ENCODE measurements around the gene UTP18.
"Not testable (repeated sequence)": the region's sequence is repeated elsewhere in the genome, so short reads cannot be mapped to it uniquely, and the experiment has no call there.

UTP18 gene

GRCh38 chr17:51260237-51261023, at the start of gene UTP18:
TSS of gene UTP18 (plus strand) at chr17:51260546. CDS start at chr17:51260585, 39 bp downstream.
- peak; percentile 97 for DNase-seq

GRCh38 chr17:51214920-51215319, 45.4 kb upstream of the UTP18 start:
- no peak for DNase-seq

- no peak for DNase-seq
Observed at GRCh38 chr17:51217946-51218345, 42.4 kb upstream of the UTP18 start.

- no peak for DNase-seq
Observed at GRCh38 chr17:51221322-51221721, 39.0 kb upstream of the UTP18 start.

GRCh38 chr17:51224402-51225262, 35.7 kb upstream of the UTP18 start:
- DNase-seq: no peak

- DNase-seq: not testable (repeated sequence)
Observed at GRCh38 chr17:51225523-51225922, 34.8 kb upstream of the UTP18 start.

- DNase-seq: no peak
Observed at GRCh38 chr17:51228161-51228560, 32.2 kb upstream of the UTP18 start.

GRCh38 chr17:51229889-51230288, 30.5 kb upstream of the UTP18 start:
- DNase-seq: no peak

- DNase-seq: no peak
Observed at GRCh38 chr17:51230306-51230705, 30.0 kb upstream of the UTP18 start.

- no peak for DNase-seq
Observed at GRCh38 chr17:51231999-51232398, 28.3 kb upstream of the UTP18 start.

GRCh38 chr17:51234162-51234561, 26.2 kb upstream of the UTP18 start:
- DNase-seq: no peak

GRCh38 chr17:51238255-51238887, 22.0 kb upstream of the UTP18 start:
- no peak for DNase-seq

GRCh38 chr17:51240275-51240674, 20.1 kb upstream of the UTP18 start:
- no peak for DNase-seq

GRCh38 chr17:51244041-51244440, 16.3 kb upstream of the UTP18 start:
- no peak for DNase-seq

- no peak for DNase-seq
Observed at GRCh38 chr17:51245535-51245934, 14.8 kb upstream of the UTP18 start.

GRCh38 chr17:51250314-51250840, 10.0 kb upstream of the UTP18 start:
- DNase-seq: no peak

GRCh38 chr17:51251010-51251409, 9.3 kb upstream of the UTP18 start:
- no peak for DNase-seq

- no peak for DNase-seq
Observed at GRCh38 chr17:51255673-51256072, 4.7 kb upstream of the UTP18 start.

- DNase-seq: no peak
Observed at GRCh38 chr17:51256101-51256500, 4.2 kb upstream of the UTP18 start.

GRCh38 chr17:51257150-51258081, 2.9 kb upstream of the UTP18 start:
- no peak for DNase-seq

GRCh38 chr17:51258756-51259563, 1.4 kb upstream of the UTP18 start:
- peak; percentile 13 for DNase-seq
